Kidney capillary endothelial cell (primary cell): Measurements from ENCODE around the gene ANKRD26.
"Not testable (repeated sequence)": the region's sequence is repeated elsewhere in the genome, so short reads cannot be mapped to it uniquely, and the experiment has no call there.

ENCODE experiments used
- DNase-seq: peaks from one replicate; pipeline ENCODE4 v3.0.0-alpha.2; 2018; ENCODE audit warnings: low spot score

Gene ANKRD26

GRCh38 chr10:27099916-27100812 is at the start of gene ANKRD26:
Gene ANKRD26, minus strand, starts transcription at chr10:27100494. Its CDS starts 168 bp downstream, at chr10:27100326.
- DNase-seq, result peak; percentile 98

DNA sequence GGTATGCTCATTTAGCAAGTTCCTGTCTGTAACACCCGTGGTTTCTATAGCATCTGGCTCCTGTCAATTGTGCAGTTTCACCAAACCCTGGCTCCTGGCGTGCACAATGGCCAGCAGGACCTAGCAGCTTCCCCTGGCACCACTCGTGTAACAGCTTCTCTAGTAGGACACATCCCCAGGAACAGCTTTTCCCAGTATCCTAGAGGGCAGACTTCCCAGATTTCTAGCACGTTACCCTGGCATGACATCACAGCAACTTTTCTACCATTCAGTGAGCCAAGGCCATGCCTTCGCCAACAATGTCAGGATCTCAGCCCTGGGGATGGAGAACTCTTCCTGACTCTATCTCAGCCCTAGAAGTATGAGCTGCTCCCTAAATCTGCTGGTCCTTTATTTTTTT is 47.4 kb upstream of the ANKRD26 start:
- DNase-seq, result no peak

DNA sequence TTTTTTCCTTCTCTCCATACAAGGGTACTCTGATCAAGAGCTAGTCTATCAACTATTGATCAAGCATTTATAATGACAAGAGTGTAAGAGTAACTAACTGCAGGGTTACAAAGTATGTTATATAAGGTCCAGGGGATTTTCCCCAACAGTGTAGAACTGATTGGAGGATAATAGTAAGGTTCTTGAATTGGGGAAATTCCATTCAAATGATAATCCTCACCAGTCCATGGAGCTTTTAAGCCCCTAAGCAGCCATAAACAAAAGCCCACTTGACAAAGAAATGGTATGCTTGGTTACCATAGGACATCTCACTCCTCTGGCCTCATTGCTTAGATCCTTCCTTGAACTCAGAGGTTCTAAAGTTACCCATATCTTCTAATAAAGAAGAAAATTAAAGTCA is 45.6 kb upstream of the ANKRD26 start:
- no peak for DNase-seq

GRCh38 chr10:27143686-27144085 is 43.4 kb upstream of the ANKRD26 start:
- no peak for DNase-seq

GRCh38 chr10:27138277-27138676 is 38.0 kb upstream of the ANKRD26 start:
- no peak for DNase-seq

DNA sequence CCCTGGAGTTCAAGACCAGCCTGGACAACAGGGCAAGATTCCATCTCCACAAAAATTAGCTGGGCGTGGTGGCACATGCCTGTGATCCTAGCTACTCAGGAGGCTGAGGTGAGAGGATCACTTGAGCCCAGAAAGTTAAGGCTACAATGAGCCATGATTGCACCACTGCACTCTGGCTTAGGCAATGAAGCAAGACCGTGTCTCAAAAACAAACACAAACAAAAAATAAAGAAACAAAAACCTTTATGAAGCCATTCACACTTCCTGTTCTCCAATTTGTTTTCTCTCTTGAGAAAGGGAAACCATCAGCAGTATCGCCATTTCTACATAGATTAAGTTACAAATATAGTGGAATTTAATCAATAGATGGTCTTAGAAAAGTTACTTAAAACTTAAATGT is 34.1 kb upstream of the ANKRD26 start:
- no peak for DNase-seq

- no peak for DNase-seq
Measured at GRCh38 chr10:27108165-27108564, 7.9 kb upstream of the ANKRD26 start.

- no peak for DNase-seq
Measured at GRCh38 chr10:27104919-27105318, 4.6 kb upstream of the ANKRD26 start.

DNA sequence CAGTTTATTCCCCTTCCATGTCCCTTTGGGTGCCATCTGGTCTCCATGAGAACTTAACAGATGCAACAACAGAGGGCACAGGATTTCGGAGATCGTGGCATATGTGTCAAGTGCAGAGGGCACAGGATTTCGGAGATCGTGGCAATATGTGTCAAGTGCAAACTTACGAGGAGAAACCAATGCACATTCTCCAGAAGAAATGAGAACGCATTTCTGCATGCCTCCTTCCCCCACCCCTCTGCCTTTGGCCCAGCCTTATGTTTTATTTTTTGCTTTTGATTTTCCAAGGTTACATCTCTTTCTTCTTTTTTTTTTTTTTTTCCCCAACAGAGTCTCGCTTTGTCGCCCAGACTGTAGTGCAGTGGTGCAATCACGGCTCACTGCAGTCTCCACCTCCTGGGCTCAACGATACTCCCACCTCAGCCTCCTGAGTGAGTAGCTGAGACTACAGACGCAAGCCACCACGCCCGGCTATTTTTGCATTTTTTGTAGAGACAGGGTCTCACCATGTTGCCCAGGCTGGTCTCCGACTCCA is 586 bp upstream of the ANKRD26 start:
- DNase-seq, result no peak

- no peak for DNase-seq
Measured at GRCh38 chr10:27099448-27099847, 846 bp downstream of the ANKRD26 start.

GRCh38 chr10:27088119-27089044 is 11.9 kb downstream of the ANKRD26 start:
- DNase-seq, result no peak

DNA sequence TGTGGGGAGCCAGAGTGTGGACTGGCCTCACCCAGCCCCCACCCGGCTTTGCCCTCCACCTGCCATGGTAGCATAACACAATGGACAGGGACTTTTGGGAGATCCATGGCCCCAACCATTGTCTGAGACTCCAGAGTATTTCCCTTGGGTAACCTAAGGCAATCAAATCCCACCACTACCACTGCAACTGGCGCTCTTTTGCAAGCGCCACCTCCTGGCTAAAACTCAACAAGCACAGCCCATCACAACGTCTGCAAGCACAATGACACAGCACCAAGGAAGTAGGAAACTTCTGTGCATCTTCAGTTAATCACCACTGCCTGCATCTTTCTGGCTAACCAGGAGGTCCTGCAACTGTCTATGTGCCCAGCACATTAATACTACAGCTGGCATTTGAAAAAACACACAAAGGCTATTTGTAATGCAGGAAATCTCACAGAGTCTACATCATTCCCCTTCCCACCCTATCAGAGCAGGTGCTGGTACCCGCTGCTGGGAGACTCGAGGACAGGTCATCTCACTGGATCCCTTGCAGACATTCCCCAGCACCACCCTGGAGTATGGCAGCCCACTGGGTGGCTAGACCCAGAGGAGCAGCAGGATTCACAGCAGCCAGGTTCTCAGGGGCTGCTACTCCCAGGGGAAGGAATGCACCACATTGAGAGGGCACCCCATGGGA is 27.7 kb downstream of the ANKRD26 start:
- DNase-seq, result no peak

- no peak for DNase-seq
Measured at GRCh38 chr10:27068217-27068891, 31.9 kb downstream of the ANKRD26 start.

DNA sequence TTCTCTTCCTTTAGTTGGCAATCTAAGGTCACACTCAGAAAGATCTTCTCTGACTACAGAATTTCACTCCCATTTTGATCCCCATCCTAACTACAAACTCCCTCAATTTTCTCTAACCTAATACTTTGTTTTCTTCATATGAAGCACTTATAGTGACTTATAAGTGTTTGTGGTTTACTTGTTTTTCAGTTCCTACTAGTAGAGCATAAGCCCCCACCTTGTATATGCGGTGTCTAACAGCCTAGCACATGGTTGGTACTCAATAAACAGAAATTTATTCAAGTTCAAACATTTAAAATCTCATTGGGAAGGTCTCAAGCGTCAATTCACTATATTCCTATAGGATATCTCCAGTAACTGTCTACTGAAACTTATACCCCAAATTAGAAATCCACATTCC is 35.2 kb downstream of the ANKRD26 start:
- no peak for DNase-seq

GRCh38 chr10:27052656-27053055 is 47.6 kb downstream of the ANKRD26 start:
- DNase-seq, result no peak

GRCh38 chr10:27045247-27045646 is 55.0 kb downstream of the ANKRD26 start:
- DNase-seq, result not testable (repeated sequence)

DNA sequence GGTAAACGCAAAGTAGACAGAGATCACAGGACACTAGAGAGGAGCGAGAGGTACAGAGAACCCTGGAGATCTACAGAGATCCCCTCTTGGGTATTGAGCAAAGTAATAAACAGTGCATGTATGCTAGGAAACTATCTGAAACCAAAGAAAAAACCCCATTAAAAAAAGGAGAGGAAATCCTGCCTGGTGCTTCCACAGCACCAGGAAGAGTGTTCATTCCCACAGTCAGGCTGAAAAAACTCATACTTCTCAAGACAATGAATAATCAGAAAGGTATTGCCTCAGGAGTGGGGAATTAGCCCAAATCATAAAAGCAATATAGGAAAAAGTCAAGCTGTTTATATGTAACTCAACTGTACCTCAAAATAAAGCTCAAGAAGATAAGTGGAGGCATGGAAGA is 59.1 kb downstream of the ANKRD26 start:
- no peak for DNase-seq

- DNase-seq, result no peak
Measured at GRCh38 chr10:27038168-27038567, 62.1 kb downstream of the ANKRD26 start.

- no peak for DNase-seq
Measured at GRCh38 chr10:27035163-27035562, 65.1 kb downstream of the ANKRD26 start.

DNA sequence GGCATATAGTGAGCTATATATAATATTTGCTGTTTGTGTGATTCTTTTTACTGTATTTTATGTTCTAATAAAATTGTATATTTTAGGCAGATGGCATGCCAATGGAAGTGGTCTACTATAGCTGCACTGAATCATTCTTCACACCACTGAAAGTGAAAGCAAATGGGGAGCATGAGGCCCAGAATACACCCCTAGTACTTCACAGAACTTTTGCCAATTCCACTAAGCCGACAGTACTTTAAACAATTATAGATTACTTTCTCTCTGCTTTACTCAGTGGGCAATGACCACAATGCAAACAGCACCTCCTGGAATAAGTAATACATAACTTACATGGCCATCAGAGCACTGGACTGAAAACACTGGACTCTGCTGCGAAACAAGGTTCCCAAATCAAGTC is 70.2 kb downstream of the ANKRD26 start:
- no peak for DNase-seq

- no peak for DNase-seq
Measured at GRCh38 chr10:27022048-27022447, 78.2 kb downstream of the ANKRD26 start.
